ENCODE measurements around the gene GRM7. TPM values are rescaled to one million over a fixed set of nuclear protein-coding genes. Genes with fewer than 3 reads are reported as not detected.

Gene GRM7
- total and polyA plus RNA-seq, 4 donors: 0.20 to 1.3 (median 0.80) TPM

DNA sequence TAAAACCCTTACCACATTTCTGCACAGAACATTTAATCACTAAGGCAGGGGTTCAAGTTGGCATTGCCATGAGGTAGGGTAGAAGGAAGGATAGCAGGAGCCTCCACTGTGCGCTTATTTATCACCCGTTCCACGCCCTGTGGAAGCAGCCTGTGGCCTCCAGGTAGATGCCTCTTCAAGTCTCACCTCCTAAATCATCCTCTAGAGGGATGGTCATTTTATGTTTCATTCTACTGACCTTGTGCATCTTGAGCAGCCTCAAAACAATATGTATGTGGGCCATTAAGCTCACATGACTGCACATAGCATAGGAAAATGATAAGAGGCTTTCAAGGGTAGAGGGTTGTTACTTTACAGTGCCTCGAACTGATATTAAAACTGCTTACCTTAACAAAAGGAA is 546.2 kb downstream of the GRM7 start:
- Histone ChIP-seq H3K4me3 (no peak overlapping the region), H3K9me3 (ENCODE audit: control insufficient read depth in 4 of 4, insufficient read depth in 3 of 4, low read length in 3 of 4) (no peaks in the 10 kb centered on the region), H3K27ac (ENCODE audit: low read depth in 1 of 2, low read length in 1 of 2) (no peak overlapping the region), H3K9ac (ENCODE audit: insufficient read depth in 1 of 2, low read length in 2 of 2) (no peak overlapping the region), H3K4me1 (ENCODE audit: control insufficient read depth in 5 of 5, insufficient read depth in 5 of 5, low read length in 5 of 5) (no peaks in the 10 kb centered on the region), H3K27me3 (ENCODE audit: control insufficient read depth in 3 of 3, insufficient read depth in 3 of 3, low read length in 2 of 3) (no peaks in the 10 kb centered on the region), H3K36me3 (ENCODE audit: control insufficient read depth in 4 of 4, insufficient read depth in 4 of 4, low read length in 4 of 4) (no peaks in the 10 kb centered on the region)
- TF ChIP-seq, protein P1, sequence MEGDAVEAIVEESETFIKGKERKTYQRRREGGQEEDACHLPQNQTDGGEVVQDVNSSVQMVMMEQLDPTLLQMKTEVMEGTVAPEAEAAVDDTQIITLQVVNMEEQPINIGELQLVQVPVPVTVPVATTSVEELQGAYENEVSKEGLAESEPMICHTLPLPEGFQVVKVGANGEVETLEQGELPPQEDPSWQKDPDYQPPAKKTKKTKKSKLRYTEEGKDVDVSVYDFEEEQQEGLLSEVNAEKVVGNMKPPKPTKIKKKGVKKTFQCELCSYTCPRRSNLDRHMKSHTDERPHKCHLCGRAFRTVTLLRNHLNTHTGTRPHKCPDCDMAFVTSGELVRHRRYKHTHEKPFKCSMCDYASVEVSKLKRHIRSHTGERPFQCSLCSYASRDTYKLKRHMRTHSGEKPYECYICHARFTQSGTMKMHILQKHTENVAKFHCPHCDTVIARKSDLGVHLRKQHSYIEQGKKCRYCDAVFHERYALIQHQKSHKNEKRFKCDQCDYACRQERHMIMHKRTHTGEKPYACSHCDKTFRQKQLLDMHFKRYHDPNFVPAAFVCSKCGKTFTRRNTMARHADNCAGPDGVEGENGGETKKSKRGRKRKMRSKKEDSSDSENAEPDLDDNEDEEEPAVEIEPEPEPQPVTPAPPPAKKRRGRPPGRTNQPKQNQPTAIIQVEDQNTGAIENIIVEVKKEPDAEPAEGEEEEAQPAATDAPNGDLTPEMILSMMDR (IDR thresholded peaks at IDR 0.05; ENCODE audit: control extremely low read depth, extremely low read depth): no peak
- DNase-seq (no peak), ATAC-seq (ENCODE audit: insufficient read depth, low FRiP score) (no peak)
- WGBS, 2 donors: 71 to 89% methylated on average over 4 of the region's 4 CpGs

DNA sequence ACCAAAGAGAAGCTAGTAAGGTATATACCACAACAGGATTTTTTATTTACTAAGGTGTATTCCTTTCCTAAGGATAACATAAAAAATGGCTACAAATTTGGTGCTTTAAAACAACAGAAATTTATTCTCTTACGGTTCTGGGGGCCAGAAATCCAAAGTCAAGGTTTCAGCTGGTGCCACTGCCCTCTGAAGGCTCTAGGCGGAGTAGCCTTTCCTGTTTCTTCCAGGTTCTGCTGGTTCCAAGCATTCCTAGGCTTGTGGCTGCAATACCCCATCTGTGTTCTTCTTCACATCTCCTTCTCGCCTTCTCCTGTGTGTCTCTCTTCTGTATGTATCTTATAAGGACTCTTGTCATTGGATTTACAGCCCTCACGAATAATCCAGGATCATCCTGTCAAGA is 549.9 kb downstream of the GRM7 start:
- Histone ChIP-seq H3K27me3 (ENCODE audit: control insufficient read depth in 3 of 3, insufficient read depth in 3 of 3, low read length in 2 of 3) (no peaks in the 10 kb centered on the region), H3K4me3 (no peak overlapping the region), H3K4me1 (ENCODE audit: control insufficient read depth in 5 of 5, insufficient read depth in 5 of 5, low read length in 5 of 5) (no peaks in the 10 kb centered on the region), H3K9ac (ENCODE audit: insufficient read depth in 1 of 2, low read length in 2 of 2) (no peak overlapping the region), H3K27ac (ENCODE audit: low read depth in 1 of 2, low read length in 1 of 2) (no peak overlapping the region), H3K36me3 (ENCODE audit: control insufficient read depth in 4 of 4, insufficient read depth in 4 of 4, low read length in 4 of 4) (no peaks in the 10 kb centered on the region), H3K9me3 (ENCODE audit: control insufficient read depth in 4 of 4, insufficient read depth in 3 of 4, low read length in 3 of 4) (no peaks in the 10 kb centered on the region)
- TF ChIP-seq, protein P1 (IDR thresholded peaks at IDR 0.05; ENCODE audit: control extremely low read depth, extremely low read depth): no peak
- 89 to 90% methylated on average over 4 of the region's 4 CpGs for WGBS, 2 donors
- DNase-seq (no peak), ATAC-seq (ENCODE audit: insufficient read depth, low FRiP score) (no peak)

DNA sequence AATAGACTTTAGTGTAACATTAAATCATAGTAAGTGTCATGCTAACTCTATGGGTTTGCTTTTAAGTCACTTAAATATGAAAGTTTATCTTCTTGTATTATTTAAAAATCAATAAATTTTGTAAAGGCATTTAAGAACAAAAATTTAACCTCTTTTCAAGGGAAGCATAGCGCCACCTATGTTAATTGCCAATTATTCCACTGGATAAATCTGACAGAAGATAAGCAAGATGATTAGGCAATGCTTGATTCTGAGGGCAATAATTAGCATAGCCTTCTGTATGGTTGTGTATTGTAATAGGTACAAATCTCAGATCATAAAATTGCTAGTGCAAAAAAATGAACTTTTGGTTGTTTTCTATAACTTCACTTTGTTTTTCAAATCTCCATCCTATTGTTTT is 560.1 kb downstream of the GRM7 start:
- Histone ChIP-seq H3K27me3 (ENCODE audit: control insufficient read depth in 3 of 3, insufficient read depth in 3 of 3, low read length in 2 of 3) (no peaks in the 10 kb centered on the region), H3K27ac (ENCODE audit: low read depth in 1 of 2, low read length in 1 of 2) (no peak overlapping the region), H3K36me3 (ENCODE audit: control insufficient read depth in 4 of 4, insufficient read depth in 4 of 4, low read length in 4 of 4) (no peaks in the 10 kb centered on the region), H3K4me1 (ENCODE audit: control insufficient read depth in 5 of 5, insufficient read depth in 5 of 5, low read length in 5 of 5) (no peaks in the 10 kb centered on the region), H3K9me3 (ENCODE audit: control insufficient read depth in 4 of 4, insufficient read depth in 3 of 4, low read length in 3 of 4) (no peaks in the 10 kb centered on the region), H3K4me3 (no peak overlapping the region), H3K9ac (ENCODE audit: insufficient read depth in 1 of 2, low read length in 2 of 2) (no peak overlapping the region)
- TF ChIP-seq, protein P1 (IDR thresholded peaks at IDR 0.05; ENCODE audit: control extremely low read depth, extremely low read depth): no peak
- WGBS, 2 donors: 91 to 98% methylated on average over 1 of the region's 1 CpG
- DNase-seq (no peak), ATAC-seq (ENCODE audit: insufficient read depth, low FRiP score) (no peak)

DNA sequence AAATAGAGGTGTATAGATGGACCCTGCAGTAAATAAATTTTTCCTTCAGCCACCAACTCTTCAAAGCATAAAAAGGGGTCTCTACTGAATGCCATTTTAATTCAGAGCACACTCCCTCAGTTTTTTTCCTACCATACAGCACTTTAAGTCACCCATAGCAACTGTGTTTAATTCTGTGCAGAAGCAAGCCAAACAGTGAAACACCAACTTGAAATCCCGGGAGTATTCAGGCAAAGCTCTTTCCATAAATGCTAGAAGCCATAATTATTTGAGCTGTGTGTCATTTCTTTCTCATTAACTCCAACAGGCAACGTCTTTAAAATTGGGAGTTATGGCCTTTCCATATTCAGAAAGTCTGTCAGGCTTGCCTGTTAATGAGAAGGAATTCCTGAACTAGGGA is 562.1 kb downstream of the GRM7 start:
- H3K27ac ChIP-seq (ENCODE audit: low read depth in 1 of 2, low read length in 1 of 2): no peak overlapping the region
- WGBS, 2 donors: 79 to 85% methylated on average over 2 of the region's 2 CpGs

More for the DNA sequence above, 562.1 kb downstream of the GRM7 start:
- H3K4me1 ChIP-seq (ENCODE audit: control insufficient read depth in 5 of 5, insufficient read depth in 5 of 5, low read length in 5 of 5): no peaks in the 10 kb centered on the region
- H3K4me3 ChIP-seq: no peak overlapping the region
- no peaks in the 10 kb centered on the region for H3K9me3 ChIP-seq (ENCODE audit: control insufficient read depth in 4 of 4, insufficient read depth in 3 of 4, low read length in 3 of 4)
- no peak for DNase-seq
- no peak for ATAC-seq (ENCODE audit: insufficient read depth, low FRiP score)
- H3K36me3 ChIP-seq (ENCODE audit: control insufficient read depth in 4 of 4, insufficient read depth in 4 of 4, low read length in 4 of 4): no peaks in the 10 kb centered on the region
- H3K9ac ChIP-seq (ENCODE audit: insufficient read depth in 1 of 2, low read length in 2 of 2): no peak overlapping the region
- TF ChIP-seq, protein P1 (IDR thresholded peaks at IDR 0.05; ENCODE audit: control extremely low read depth, extremely low read depth): no peak
- no peaks in the 10 kb centered on the region for H3K27me3 ChIP-seq (ENCODE audit: control insufficient read depth in 3 of 3, insufficient read depth in 3 of 3, low read length in 2 of 3)

Data from lung (tissue), 12 donors.